Right renal cortex interstitium (tissue), 3 donors: Measurements from ENCODE around the gene DDX5. TPM values are rescaled to one million over a fixed set of nuclear protein-coding genes. Genes with fewer than 3 reads are reported as not detected.

Experiments used
- DNase-seq, 3 donors: peaks; one replicate each; pipeline ENCODE4 v3.0.0-alpha.2; 2013; ENCODE audit warnings: low read depth in 3 of 3, low spot score in 2 of 3
- polyA plus RNA-seq, 3 donors: library from polyadenylated mRNA; unstranded; fragments of 120-200 nt; gene quantifications; one replicate each; pipeline ENCODE4 v1.2.1, GENCODE V29; 2013; ENCODE audit not compliant: insufficient read length in 3 of 3

Gene DDX5
- polyA plus RNA-seq, 3 donors = 758 to 936 (median 903) TPM

DNA sequence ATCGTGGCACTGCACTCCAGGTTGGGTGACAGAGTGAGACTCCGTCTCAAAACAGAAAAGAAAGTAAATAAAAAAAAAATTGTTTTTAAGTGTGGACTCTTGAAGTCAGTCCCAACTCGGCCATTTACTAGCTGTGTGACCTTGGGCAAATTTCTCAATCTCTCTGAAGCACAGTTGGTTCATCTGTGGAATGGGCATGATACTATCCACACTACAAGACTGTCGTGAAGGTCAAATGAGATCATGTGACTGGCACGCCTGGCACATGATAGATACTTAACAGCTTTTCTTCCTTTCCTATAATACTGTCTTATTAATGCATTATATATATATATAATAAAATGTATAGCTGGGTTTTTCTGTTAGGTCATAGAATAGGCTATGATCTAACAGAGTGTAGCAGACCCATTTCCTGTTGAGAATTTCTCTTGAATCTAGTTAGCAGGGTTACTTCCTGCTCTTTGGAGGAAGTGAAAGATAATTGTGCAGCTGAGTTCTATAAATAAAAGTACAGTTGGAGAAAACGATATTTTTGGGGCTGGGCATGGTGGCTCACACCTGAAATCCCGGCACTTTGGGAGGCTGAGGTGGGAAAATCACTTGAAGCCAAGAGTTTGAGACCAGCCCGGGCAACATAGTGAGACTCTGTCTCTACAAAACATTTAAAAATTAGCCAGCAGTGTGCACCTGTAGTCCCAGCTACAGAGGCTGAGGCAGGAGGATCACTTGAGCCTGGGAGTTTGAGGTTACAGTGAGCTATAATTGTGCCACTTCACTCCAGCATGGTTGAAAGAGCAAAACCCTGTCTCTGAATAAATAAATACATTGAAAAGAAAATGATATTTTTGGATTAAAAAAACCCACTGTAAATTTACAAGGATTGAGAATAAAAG, 49.9 kb downstream of the DDX5 start:
- no peak for DNase-seq

DNA sequence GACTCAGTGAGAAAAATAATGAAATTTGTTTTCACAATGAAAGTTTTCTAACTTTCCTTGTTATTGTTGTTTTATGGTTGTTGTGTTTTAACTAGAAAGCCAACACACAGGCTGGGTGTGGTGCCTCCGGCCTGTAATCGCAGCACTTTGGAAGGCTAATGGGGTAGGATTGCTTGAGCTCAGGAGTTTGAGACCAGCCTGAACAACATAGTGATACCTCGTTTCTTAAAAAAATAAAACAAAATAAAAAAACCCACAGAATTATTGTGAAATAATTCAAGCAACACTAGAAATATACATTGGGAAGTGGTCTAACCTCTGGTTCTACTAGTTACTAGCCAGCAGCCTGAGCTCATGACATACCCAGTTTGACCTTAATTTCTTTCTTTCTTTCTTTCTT, 56.5 kb downstream of the DDX5 start:
- DNase-seq = no peak

DNA sequence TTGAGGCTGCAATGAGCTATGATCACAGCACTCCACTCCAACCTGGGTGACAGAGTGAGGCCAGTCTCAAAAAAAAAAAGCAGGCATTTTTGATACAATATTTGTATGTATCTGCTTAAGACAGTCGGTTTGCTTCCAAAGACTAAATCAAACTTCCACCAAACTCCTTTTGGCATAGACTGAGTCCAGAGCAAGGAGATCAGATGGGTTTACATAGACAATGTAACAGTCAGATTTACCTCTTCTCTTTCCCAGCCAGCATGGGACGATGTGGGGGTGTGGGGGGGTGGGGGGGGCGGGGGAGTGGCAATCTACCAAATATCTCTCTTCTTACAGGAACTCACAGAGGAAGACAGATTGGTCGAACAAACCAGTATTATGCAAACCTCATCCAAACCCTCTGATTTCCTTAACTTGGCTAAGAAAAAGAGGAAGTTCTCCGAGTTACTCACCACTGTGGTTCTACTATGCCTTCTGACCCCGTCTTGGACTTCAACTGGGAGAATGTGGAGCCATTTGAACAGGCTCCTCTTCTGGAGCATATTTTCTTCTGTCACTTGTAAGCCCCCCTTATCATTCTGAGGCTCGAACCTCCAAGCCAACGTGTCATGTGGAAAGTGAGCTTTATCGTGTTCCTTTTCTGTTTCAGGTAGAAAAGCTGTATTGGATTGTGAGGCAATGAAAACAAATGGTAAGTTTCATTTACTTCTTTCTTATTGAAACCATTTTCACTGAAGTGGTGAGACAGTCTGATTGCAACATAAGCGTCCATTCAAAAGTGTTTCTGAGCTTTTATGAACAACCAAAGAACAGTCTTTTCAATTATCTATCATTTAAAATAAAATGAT, 57.2 kb downstream of the DDX5 start, which contains the start of gene MILR1:
TSS of gene MILR1 (plus strand) at position 451 of the 848 bp plus-strand sequence. CDS start at position 505, 54 bp downstream.
- DNase-seq = no peak

Other genes with a start within 250 kb of the DDX5 start
- gene TEX2, start 243.0 kb downstream of the DDX5 start, polyA plus RNA-seq = 10 to 100 TPM; 26.0 to 26.9 (median 26.2) TPM
- gene PECAM1, start 115.4 kb downstream of the DDX5 start, polyA plus RNA-seq = 100 to 1,000 TPM; 118 to 136 (median 129) TPM
- 1 to 10 TPM; 1.7 to 3.3 (median 3.2) TPM for gene MILR1, start 57.2 kb downstream of the DDX5 start, polyA plus RNA-seq
- gene POLG2, start 9.2 kb downstream of the DDX5 start, polyA plus RNA-seq = 10 to 100 TPM; 26.6 to 30.7 (median 28.3) TPM
- 10 to 100 TPM; 84.0 to 93.8 (median 90.2) TPM for gene CEP95, start 688 bp upstream of the DDX5 start, polyA plus RNA-seq
- 10 to 100 TPM; 35.6 to 39.6 (median 36.6) TPM for gene SMURF2, start 156.0 kb upstream of the DDX5 start, polyA plus RNA-seq